Spleen (tissue), 7 donors: ENCODE measurements around the gene EGFR.

Experiments
- CTCF ChIP-seq, 11 experiments: fragments of 200-600 bp in 7 of 11; fragments of 450-650 bp in 4 of 11; sonication (generic) in 4 of 11; IDR thresholded peaks in 8 of 11; conservative IDR thresholded peaks in 3 of 11; 1 replicate in 7 of 11; 2 replicates in 4 of 11; pipeline versions ENCODE4 v1.4.0 to v1.8.0; 2016 to 2021; ENCODE audit warnings: antibody characterized with exemption in 11 of 11, inconsistent platforms in 4 of 11, mild to moderate bottlenecking in 1 of 11
- POLR2AphosphoS5 ChIP-seq, 3 donors: sonication (generic); formaldehyde crosslinking; IDR thresholded peaks; one replicate each; pipeline ENCODE4 v1.5.1; 2017; ENCODE audit warnings: antibody characterized with exemption in 3 of 3
- donor health status: DM: no; HTN: no; CAD: no; lungs with moderate emphysema.
- donor health status: DM: no; HTN: no; CAD: no.
- donor health status: DM: no; HTN: no; CAD: no.

GRCh38 chr7:55135462-55135861 is 116.6 kb downstream of the EGFR start:
- TF ChIP-seq CTCF (IDR thresholded peaks at IDR 0.05 in 8 of 11, conservative IDR thresholded peaks at IDR 0.05 in 3 of 11), result no peak
- TF ChIP-seq POLR2AphosphoS5 (IDR thresholded peaks at IDR 0.05), result no peak
